Activated naive CD4-positive, alpha-beta T cell treated with anti-CD3 and anti-CD28 coated beads for 36 hours (primary cell): ENCODE measurements around the gene LCTL. TPM values are rescaled to one million over a fixed set of nuclear protein-coding genes. Genes with fewer than 3 reads are reported as not detected.

Source experiments
- CTCF ChIA-PET: fragments of 350-600 bp; sonication (Branson Sonifier 250); formaldehyde crosslinking; loops from one replicate; lab custom pipeline; 2021; ENCODE audit warnings: antibody characterized with exemption; lab: Charles Lee
- DNase-seq: peaks from one replicate; pipeline ENCODE4 v3.0.0-alpha.2; 2020
- H3K27ac Mint-ChIP-seq: one replicate; pipeline ENCODE4 v1.8.0; 2021; ENCODE audit warnings: mild to moderate bottlenecking, mixed read lengths
- H3K27me3 Mint-ChIP-seq: one replicate; pipeline ENCODE4 v1.8.0; 2021; ENCODE audit warnings: low read depth, mixed read lengths
- H3K36me3 Mint-ChIP-seq: one replicate; pipeline ENCODE4 v1.8.0; 2021; ENCODE audit warnings: low read depth, mixed read lengths
- H3K4me1 Mint-ChIP-seq: one replicate; pipeline ENCODE4 v1.8.0; 2021; ENCODE audit warnings: low read depth, mixed read lengths
- H3K4me3 Mint-ChIP-seq: one replicate; pipeline ENCODE4 v1.8.0; 2021; ENCODE audit warnings: mild to moderate bottlenecking, moderate library complexity, mixed read lengths
- H3K9me3 Mint-ChIP-seq: one replicate; pipeline ENCODE4 v1.8.0; 2021; ENCODE audit warnings: mixed read lengths
- intact Hi-C: fragments of 100-400 bp; cut with micrococcal nuclease; formaldehyde crosslinking; loops from one replicate; pipeline ENCODE4 v1.15.1; 2023
- total RNA-seq, 2 experiments: library from RNA; stranded (reverse); gene quantifications; one replicate each; pipeline ENCODE4 v1.2.3, GENCODE V29; 2021

LCTL gene
- total RNA-seq, 2 experiments from 2014 or later = not detected

GRCh38 chr15:66600240-66600627, 34.4 kb upstream of the LCTL start:
- CTCF ChIA-PET = interaction anchor here (1.0 kb wide), 1 partner anchor 251 kb away, joined by 5 read pairs; no protein-coding TSS in a partner anchor
- Mint-ChIP-seq H3K4me1 (peaks cover 7% of the 10 kb centered on the region), H3K9me3 (no peaks in the 10 kb centered on the region), H3K27me3 (no peaks in the 10 kb centered on the region), H3K36me3 (no peaks in the 10 kb centered on the region), H3K27ac (no peak overlapping the region), H3K4me3 (no peak overlapping the region)
- no peak for DNase-seq
- intact Hi-C loops = no loop called here

- intact Hi-C loops = no loop called here
- Mint-ChIP-seq H3K4me1 (peaks cover 7% of the 10 kb centered on the region), H3K27me3 (no peaks in the 10 kb centered on the region), H3K9me3 (no peaks in the 10 kb centered on the region), H3K4me3 (no peak overlapping the region), H3K36me3 (no peaks in the 10 kb centered on the region), H3K27ac (no peak overlapping the region)
- no peak for DNase-seq
- CTCF ChIA-PET = interaction anchor here (1.0 kb wide), 1 partner anchor 252 kb away, joined by 5 read pairs; no protein-coding TSS in a partner anchor
Measured at GRCh38 chr15:66599536-66600239, 33.9 kb upstream of the LCTL start.

GRCh38 chr15:66598095-66598815, 32.5 kb upstream of the LCTL start:
- Mint-ChIP-seq H3K9me3 (no peaks in the 10 kb centered on the region), H3K36me3 (no peaks in the 10 kb centered on the region), H3K4me1 (peaks cover 7% of the 10 kb centered on the region), H3K27ac (no peak overlapping the region), H3K27me3 (no peaks in the 10 kb centered on the region), H3K4me3 (no peak overlapping the region)
- intact Hi-C loops = no loop called here
- DNase-seq = no peak
- CTCF ChIA-PET = no interaction called here

GRCh38 chr15:66595931-66596545, 30.2 kb upstream of the LCTL start:
- Mint-ChIP-seq H3K9me3 (no peaks in the 10 kb centered on the region), H3K27me3 (no peaks in the 10 kb centered on the region), H3K36me3 (no peaks in the 10 kb centered on the region), H3K4me1 (peaks cover 7% of the 10 kb centered on the region), H3K4me3 (no peak overlapping the region), H3K27ac (no peak overlapping the region)
- intact Hi-C loops = no loop called here
- DNase-seq = no peak
- CTCF ChIA-PET = interaction anchor here (0.9 to 1.8 kb wide), 2 partner anchors 10 to 17 kb away, joined by 3 to 4 read pairs; no protein-coding TSS in a partner anchor

GRCh38 chr15:66595332-66595731, 29.5 kb upstream of the LCTL start:
- Mint-ChIP-seq H3K9me3 (no peaks in the 10 kb centered on the region), H3K27me3 (no peaks in the 10 kb centered on the region), H3K27ac (no peak overlapping the region), H3K36me3 (no peaks in the 10 kb centered on the region), H3K4me3 (no peak overlapping the region), H3K4me1 (peaks cover 7% of the 10 kb centered on the region)
- intact Hi-C loops = no loop called here
- no peak for DNase-seq
- CTCF ChIA-PET = interaction anchor here (0.6 kb wide), 1 partner anchor 277 kb away, joined by 4 read pairs; no protein-coding TSS in a partner anchor

GRCh38 chr15:66594836-66595235, 29.0 kb upstream of the LCTL start:
- H3K4me3 Mint-ChIP-seq = no peak overlapping the region
- H3K27ac Mint-ChIP-seq = no peak overlapping the region
- no peaks in the 10 kb centered on the region for H3K27me3 Mint-ChIP-seq
- DNase-seq = no peak
- intact Hi-C loops = no loop called here
- H3K9me3 Mint-ChIP-seq = no peaks in the 10 kb centered on the region
- no peaks in the 10 kb centered on the region for H3K36me3 Mint-ChIP-seq
- peaks cover 7% of the 10 kb centered on the region for H3K4me1 Mint-ChIP-seq
- CTCF ChIA-PET = interaction anchor here (0.6 kb wide), 1 partner anchor 278 kb away, joined by 4 read pairs; no protein-coding TSS in a partner anchor

- Mint-ChIP-seq H3K4me1 (peaks cover 7% of the 10 kb centered on the region), H3K9me3 (no peaks in the 10 kb centered on the region), H3K4me3 (no peak overlapping the region), H3K27me3 (no peaks in the 10 kb centered on the region), H3K27ac (no peak overlapping the region), H3K36me3 (no peaks in the 10 kb centered on the region)
- DNase-seq = no peak
- intact Hi-C loops = no loop called here
- CTCF ChIA-PET = no interaction called here
Measured at GRCh38 chr15:66594344-66594743, 28.5 kb upstream of the LCTL start.

GRCh38 chr15:66593219-66593780, 27.5 kb upstream of the LCTL start:
- H3K4me1 Mint-ChIP-seq = peaks cover 4% of the 10 kb centered on the region
- intact Hi-C loops = no loop called here
- H3K4me3 Mint-ChIP-seq = no peak overlapping the region
- CTCF ChIA-PET = no interaction called here
- no peak for DNase-seq
- no peak overlapping the region for H3K27ac Mint-ChIP-seq
- no peaks in the 10 kb centered on the region for H3K36me3 Mint-ChIP-seq
- no peaks in the 10 kb centered on the region for H3K9me3 Mint-ChIP-seq
- no peaks in the 10 kb centered on the region for H3K27me3 Mint-ChIP-seq

- no peaks in the 10 kb centered on the region for H3K4me1 Mint-ChIP-seq
- H3K27me3 Mint-ChIP-seq = no peaks in the 10 kb centered on the region
- no peak overlapping the region for H3K27ac Mint-ChIP-seq
- no peaks in the 10 kb centered on the region for H3K36me3 Mint-ChIP-seq
- H3K9me3 Mint-ChIP-seq = no peaks in the 10 kb centered on the region
- CTCF ChIA-PET = interaction anchor here (0.7 kb wide), 1 partner anchor 210 kb away, joined by 4 read pairs; no protein-coding TSS in a partner anchor
- DNase-seq = no peak
- no peak overlapping the region for H3K4me3 Mint-ChIP-seq
- intact Hi-C loops = no loop called here
Measured at GRCh38 chr15:66592505-66593218, 26.9 kb upstream of the LCTL start.

GRCh38 chr15:66591322-66591862, 25.6 kb upstream of the LCTL start:
- Mint-ChIP-seq H3K27me3 (no peaks in the 10 kb centered on the region), H3K27ac (no peak overlapping the region), H3K9me3 (no peaks in the 10 kb centered on the region), H3K4me3 (no peak overlapping the region), H3K4me1 (no peaks in the 10 kb centered on the region), H3K36me3 (no peaks in the 10 kb centered on the region)
- no peak for DNase-seq
- intact Hi-C loops = no loop called here
- CTCF ChIA-PET = no interaction called here

- Mint-ChIP-seq H3K4me3 (no peak overlapping the region), H3K36me3 (no peaks in the 10 kb centered on the region), H3K4me1 (no peaks in the 10 kb centered on the region), H3K27me3 (peaks cover 2% of the 10 kb centered on the region), H3K9me3 (no peaks in the 10 kb centered on the region), H3K27ac (no peak overlapping the region)
- CTCF ChIA-PET = interaction anchor here (1.3 kb wide), 1 partner anchor 12 kb away, joined by 3 read pairs; no protein-coding TSS in a partner anchor
- no peak for DNase-seq
- intact Hi-C loops = no loop called here
Measured at GRCh38 chr15:66590435-66590834, 24.6 kb upstream of the LCTL start.
